ENCODE data around the gene TRAPPC12.
"Not testable (repeated sequence)": the region's sequence is repeated elsewhere in the genome, so short reads cannot be mapped to it uniquely, and the experiment has no call there.

Gene TRAPPC12

GRCh38 chr2:3368261-3368722, 11.2 kb upstream of the TRAPPC12 start:
- DNase-seq (ENCODE audit: insufficient read length, low spot score) (no peak), FAIRE-seq (no peak)

DNA sequence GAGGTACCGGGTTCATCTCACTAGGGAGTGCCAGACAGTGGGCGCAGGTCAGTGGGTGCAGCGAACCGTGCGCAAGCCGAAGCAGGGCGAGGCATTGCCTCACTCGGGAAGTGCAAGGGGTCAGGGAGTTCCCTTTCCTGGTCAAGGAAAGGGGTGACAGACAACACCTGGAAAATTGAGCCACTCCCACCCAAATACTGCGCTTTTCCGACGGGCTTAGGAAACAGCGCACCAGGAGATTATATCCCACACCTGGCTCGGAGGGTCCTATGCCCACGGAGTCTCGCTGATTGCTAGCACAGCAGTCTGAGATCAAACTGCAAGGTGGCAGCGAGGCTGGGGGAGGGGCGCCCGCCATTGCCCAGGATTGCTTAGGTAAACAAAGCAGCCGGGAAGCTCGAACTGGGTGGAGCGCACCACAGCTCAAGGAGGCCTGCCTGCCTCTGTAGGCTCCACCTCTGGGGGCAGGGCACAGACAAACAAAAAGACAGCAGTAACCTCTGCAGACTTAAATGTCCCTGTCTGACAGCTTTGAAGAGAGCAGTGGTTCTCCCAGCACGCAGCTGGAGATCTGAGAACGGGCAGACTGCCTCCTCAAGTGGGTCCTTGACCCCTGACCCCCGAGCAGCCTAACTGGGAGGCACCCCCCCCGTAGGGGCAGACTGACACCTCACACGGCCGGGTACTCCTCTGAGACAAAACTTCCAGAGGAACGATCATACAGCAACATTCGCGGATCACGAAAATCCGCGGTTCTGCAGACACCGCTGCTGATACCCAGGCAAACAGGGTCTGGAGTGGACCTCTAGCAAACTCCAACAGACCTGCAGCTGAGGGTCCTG, 9.9 kb upstream of the TRAPPC12 start:
- DNase-seq (ENCODE audit: insufficient read length, low spot score); FAIRE-seq: not testable (repeated sequence)

GRCh38 chr2:3376821-3377220, 2.7 kb upstream of the TRAPPC12 start:
- FAIRE-seq, result no peak
- no peak for DNase-seq (ENCODE audit: insufficient read length, low spot score)

GRCh38 chr2:3377279-3377611, 2.2 kb upstream of the TRAPPC12 start:
- DNase-seq (ENCODE audit: insufficient read length, low spot score) (no peak), FAIRE-seq (no peak)

DNA sequence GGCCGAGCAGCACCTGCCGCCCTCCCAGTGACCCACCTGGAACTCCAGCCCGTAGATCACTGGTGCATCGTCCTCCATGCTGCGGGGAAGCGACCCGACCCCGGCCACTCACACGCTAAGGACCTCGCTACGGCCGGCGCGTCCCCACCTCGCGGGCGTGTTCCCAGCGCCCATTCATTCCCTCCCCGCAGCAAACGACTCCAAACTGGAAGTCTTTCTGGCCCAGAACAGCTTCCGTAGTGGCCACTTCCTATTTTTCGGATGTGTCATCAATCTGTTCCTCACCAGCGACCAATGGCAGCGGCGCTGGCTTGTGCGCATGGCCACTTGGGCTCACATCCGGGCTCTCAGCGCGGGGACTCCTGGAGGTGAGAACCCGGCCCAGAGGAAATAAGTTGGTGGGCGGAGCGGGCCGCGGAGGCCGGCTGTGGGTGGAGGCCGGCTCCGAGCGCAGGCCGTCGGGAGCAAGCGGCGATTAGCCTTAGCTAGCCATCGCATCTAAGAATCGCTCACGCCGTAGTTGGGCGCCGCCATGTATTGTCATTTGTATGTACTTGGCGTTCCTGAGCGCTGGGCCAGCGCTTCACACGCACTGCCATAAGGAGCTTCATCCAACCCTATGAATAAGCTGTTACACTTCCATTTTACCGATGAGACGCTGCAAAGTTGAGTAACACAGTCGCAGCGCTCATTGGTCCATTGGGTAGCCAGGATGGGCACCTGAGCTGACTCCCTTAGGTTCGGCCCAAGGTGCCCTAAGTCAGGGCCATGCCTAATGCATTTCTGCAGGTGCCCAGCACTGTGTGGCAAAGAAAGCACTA, 1.7 kb upstream of the TRAPPC12 start, which contains the start of gene EIPR1:
EIPR1 (minus strand) TSS at position 207 of the 821 bp plus-strand sequence; CDS start at position 78, 129 bp downstream.
- peak; percentile 88 for DNase-seq (ENCODE audit: insufficient read length, low spot score)
- peak; percentile 90 for FAIRE-seq

DNA sequence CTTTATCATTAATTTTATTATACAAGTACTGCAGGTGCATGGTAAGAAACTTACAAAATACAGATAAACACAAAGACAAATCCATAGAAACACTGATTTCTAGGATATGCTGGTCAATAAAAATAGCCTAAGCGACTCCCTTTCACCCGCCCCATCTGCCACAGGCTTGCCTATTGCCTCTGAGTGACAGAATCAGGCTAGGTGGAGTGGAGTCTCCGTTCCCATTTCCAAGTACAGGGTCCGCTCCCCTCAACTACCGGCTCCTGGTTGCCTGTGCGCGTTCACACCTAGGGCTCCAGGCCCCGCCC, 201 bp upstream of the TRAPPC12 start:
- FAIRE-seq, result peak; percentile 96
- no peak for DNase-seq (ENCODE audit: insufficient read length, low spot score)

GRCh38 chr2:3386448-3386958, 7.0 kb downstream of the TRAPPC12 start:
- no peak for DNase-seq (ENCODE audit: insufficient read length, low spot score)
- FAIRE-seq, result no peak

GRCh38 chr2:3387011-3387410, 7.5 kb downstream of the TRAPPC12 start:
- FAIRE-seq (no peak), DNase-seq (ENCODE audit: insufficient read length, low spot score) (no peak)

DNA sequence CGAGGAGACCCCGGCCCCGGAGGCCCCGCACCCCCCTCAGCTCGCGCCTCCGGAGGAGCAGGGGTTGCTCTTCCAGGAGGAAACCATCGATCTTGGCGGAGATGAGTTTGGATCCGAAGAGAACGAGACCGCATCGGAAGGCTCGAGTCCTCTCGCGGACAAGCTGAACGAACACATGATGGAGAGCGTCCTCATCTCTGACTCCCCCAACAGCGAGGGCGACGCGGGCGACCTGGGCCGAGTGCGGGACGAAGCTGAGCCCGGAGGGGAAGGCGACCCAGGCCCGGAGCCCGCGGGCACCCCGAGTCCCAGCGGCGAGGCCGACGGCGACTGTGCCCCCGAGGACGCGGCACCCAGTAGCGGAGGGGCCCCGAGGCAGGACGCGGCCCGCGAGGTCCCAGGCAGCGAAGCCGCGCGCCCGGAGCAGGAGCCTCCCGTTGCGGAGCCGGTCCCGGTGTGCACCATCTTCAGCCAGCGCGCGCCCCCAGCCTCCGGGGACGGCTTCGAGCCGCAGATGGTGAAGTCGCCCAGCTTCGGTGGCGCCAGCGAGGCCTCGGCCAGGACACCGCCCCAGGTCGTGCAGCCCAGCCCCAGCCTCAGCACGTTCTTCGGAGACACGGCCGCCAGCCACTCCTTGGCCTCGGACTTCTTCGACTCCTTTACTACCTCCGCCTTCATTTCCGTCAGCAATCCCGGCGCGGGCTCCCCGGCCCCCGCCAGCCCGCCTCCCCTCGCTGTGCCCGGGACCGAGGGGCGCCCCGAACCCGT, 8.3 kb downstream of the TRAPPC12 start:
- DNase-seq (ENCODE audit: insufficient read length, low spot score) (no peak), FAIRE-seq (no peak)

DNA sequence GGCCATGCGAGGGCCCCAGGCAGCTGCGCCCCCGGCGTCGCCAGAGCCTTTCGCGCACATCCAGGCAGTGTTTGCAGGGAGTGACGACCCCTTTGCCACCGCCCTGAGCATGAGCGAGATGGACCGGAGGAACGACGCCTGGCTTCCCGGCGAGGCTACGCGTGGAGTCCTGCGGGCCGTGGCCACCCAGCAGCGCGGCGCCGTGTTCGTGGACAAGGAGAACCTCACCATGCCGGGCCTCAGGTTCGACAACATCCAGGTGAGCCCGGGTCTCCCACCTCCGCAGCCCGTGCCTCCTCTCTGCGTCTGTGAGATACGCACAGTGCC, 8.9 kb downstream of the TRAPPC12 start:
- DNase-seq (ENCODE audit: insufficient read length, low spot score) (no peak), FAIRE-seq (no peak)

GRCh38 chr2:3389193-3389592, 9.7 kb downstream of the TRAPPC12 start:
- DNase-seq (ENCODE audit: insufficient read length, low spot score) (no peak), FAIRE-seq (no peak)

DNA sequence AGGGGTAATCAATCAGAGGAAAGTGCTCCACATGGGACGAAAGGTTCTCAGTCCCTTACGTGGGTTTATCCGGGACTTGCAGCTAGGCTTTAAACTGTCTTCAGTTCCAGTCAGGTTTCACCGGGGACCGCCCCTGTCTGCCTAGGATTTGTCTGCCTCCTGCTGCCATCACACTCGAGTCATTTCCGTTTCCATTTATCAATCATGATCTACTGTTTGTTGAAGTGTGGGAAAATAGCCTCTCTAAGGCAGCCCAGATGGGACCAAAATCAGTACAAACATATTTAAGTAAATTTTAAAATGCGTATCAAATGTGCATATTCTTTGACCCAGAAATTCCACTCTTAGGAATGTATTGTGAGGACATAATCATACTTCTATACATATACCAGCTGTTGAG, 10.5 kb downstream of the TRAPPC12 start:
- FAIRE-seq, result no peak
- no peak for DNase-seq (ENCODE audit: insufficient read length, low spot score)

GRCh38 chr2:3392216-3392615, 12.7 kb downstream of the TRAPPC12 start:
- DNase-seq (ENCODE audit: insufficient read length, low spot score), result no peak
- FAIRE-seq, result no peak

- no peak for FAIRE-seq
- DNase-seq (ENCODE audit: insufficient read length, low spot score), result no peak
Measured at GRCh38 chr2:3396920-3397559, 17.5 kb downstream of the TRAPPC12 start.

DNA sequence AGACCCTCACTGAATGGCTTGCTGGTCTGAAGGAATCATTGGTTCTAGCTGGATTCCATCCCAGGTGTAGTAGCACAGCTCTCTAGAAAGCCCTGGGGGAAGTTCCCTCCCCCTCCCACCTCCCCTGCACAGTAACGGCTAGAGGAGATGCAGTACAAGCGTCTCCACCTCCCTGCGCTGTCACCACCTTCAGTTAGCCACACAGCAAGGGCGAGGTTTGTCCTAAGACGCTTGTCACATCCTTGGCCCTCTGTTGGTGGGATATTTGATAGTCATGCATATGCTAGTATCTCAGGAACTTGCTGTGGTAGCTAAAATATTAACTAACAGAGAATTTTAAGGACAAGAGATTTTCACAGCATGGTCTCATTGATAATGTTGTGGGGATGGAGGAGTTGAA, 19.4 kb downstream of the TRAPPC12 start:
- FAIRE-seq (no peak), DNase-seq (ENCODE audit: insufficient read length, low spot score) (no peak)

DNA sequence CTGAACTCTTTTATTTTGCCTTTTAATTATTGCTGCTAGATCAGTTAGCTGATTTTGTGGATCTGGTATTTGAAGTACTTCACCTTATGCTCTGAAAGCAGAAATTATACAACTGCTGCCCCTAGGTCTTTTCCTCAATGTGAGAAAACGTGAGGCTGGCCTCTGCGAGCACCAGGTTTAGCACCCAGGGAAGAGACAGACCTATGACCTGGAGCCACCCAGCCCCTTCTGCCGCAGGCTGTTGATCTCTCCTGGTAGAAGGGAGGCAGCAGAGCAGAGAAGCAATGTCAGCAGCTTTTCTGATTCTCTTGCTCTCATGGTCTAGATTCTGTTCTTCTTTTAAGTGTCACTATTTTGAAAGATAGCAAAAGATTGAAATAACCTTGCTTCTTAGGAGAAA, 19.9 kb downstream of the TRAPPC12 start:
- no peak for FAIRE-seq
- no peak for DNase-seq (ENCODE audit: insufficient read length, low spot score)

DNA sequence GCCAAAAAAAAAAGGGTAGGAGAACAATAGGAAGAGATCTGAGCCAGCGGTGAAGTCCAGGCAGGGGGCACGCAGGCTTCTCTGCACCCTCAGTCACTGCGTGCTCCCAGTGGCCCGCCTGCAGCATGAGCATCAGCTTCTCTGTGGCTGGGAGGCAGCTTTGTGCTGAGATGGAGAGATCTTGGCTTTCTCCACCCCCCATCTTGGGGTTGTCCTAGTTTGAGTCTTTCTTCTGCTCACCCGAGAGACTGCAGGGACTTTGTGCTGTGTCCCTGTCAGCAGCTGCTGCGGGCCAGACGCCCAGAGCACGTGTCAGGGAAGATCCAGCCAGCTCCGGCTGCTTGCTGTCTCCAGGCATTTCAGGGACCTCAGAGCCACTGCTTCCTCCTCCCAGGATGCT, 20.3 kb downstream of the TRAPPC12 start:
- no peak for FAIRE-seq
- DNase-seq (ENCODE audit: insufficient read length, low spot score), result no peak

DNA sequence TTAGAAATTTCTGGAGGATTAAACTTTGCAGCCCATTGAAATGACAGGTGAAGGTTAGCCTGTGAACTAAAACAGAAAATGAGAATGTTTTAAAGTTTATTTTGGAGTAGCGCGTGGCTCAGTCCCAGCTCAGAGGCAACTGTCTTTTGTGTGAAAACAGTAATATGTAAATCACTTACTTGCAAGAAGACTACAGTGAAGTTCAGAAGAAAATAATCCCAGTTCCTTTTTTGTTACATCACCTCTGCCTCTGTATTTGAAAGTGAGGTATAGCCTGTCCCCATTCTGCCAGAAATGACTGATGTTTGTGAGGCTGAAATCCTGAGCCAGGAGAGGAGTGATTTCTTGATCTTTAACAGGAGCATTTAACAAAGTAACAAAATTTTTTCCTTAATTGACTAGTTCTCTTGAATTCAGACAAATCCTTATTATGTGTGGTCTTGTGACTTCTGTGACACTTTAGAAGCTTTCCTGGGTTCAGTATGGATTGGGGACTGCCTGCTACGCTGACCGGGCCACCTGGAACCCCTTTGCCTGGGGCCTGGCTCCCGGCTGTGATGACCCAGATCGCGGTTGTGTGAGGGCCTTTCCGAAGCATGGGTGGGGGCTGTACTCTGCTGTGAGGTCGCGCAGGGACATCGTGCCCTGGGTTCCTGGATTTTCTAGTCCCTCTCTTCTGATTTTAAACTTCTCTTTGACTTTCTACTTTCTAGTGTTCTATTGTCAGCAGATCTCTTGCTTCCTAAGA, 24.3 kb downstream of the TRAPPC12 start:
- DNase-seq (ENCODE audit: insufficient read length, low spot score) (peak; percentile 54), FAIRE-seq (peak; percentile 49)

DNA sequence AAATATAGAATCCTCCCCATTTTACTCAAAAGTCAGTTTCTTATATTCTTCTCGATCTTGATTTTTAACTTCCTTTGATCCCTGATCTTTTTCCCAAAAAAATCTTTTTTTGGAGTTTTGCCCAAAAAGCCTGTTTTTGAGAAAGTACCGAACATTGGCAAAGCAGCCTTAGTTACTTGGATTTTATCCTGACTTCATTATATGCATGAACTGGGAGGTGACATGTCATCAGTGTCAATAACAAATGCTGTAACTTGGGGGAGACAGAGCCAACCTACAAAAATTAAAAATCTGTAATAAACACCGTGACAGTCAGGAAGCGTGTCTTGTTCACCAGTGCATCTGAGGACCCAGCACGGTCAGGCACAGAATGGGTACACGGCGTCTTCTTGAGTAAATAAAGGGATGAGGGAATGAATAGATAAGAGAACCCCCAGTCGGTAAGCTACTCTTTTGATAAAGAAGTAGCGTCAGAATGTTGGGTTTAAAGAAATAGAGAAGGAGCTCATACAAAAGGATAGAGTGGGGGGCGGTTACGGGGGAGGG, 24.9 kb downstream of the TRAPPC12 start:
- DNase-seq (ENCODE audit: insufficient read length, low spot score), result no peak
- no peak for FAIRE-seq

GRCh38 chr2:3405307-3405706, 25.8 kb downstream of the TRAPPC12 start:
- DNase-seq (ENCODE audit: insufficient read length, low spot score) (no peak), FAIRE-seq (no peak)

All from GM19239 (cell line).